Stimulated activated CD8-positive, alpha-beta memory T cell treated with anti-CD3 and anti-CD28 coated beads, Interleukin-12 subunit alpha, Interleukin-12 subunit beta, amount 100 ng/mL, for 4 hours (primary cell): ENCODE results near the gene GPR156.
"Not testable (repeated sequence)": the region's sequence is repeated elsewhere in the genome, so short reads cannot be mapped to it uniquely, and the experiment has no call there.

ENCODE experiments used
- DNase-seq: peaks from one replicate; pipeline ENCODE4 v3.0.0-alpha.2; 2020; ENCODE audit warnings: low read depth

GPR156 gene

GRCh38 chr3:120161902-120162301 is 123.1 kb downstream of the GPR156 start:
- no peak for DNase-seq

GRCh38 chr3:120160050-120160449 is 125.0 kb downstream of the GPR156 start:
- DNase-seq = no peak

GRCh38 chr3:120157681-120158080 is 127.3 kb downstream of the GPR156 start:
- DNase-seq = no peak

GRCh38 chr3:120157113-120157512 is 127.9 kb downstream of the GPR156 start:
- DNase-seq = no peak

GRCh38 chr3:120156699-120157098 is 128.3 kb downstream of the GPR156 start:
- no peak for DNase-seq

- not testable (repeated sequence) for DNase-seq
Measured at GRCh38 chr3:120155694-120156093, 129.3 kb downstream of the GPR156 start.

- DNase-seq = no peak
Measured at GRCh38 chr3:120155108-120155507, 129.9 kb downstream of the GPR156 start.

- DNase-seq = no peak
Measured at GRCh38 chr3:120153294-120153693, 131.7 kb downstream of the GPR156 start.

GRCh38 chr3:120151791-120152190 is 133.2 kb downstream of the GPR156 start:
- DNase-seq = no peak

- DNase-seq = no peak
Measured at GRCh38 chr3:120148187-120148949, 136.7 kb downstream of the GPR156 start.

GRCh38 chr3:120147072-120147871 is 137.8 kb downstream of the GPR156 start:
- peak; percentile 6 for DNase-seq

GRCh38 chr3:120145542-120146285 is 139.3 kb downstream of the GPR156 start:
- no peak for DNase-seq

GRCh38 chr3:120144267-120144666 is 140.8 kb downstream of the GPR156 start:
- DNase-seq = no peak

GRCh38 chr3:120143676-120144075 is 141.3 kb downstream of the GPR156 start:
- DNase-seq = no peak

GRCh38 chr3:120142236-120142635 is 142.8 kb downstream of the GPR156 start:
- DNase-seq = no peak

- no peak for DNase-seq
Measured at GRCh38 chr3:120140098-120140742, 144.8 kb downstream of the GPR156 start.

GRCh38 chr3:120139140-120139539 is 145.9 kb downstream of the GPR156 start:
- no peak for DNase-seq

- DNase-seq = no peak
Measured at GRCh38 chr3:120137548-120137947, 147.5 kb downstream of the GPR156 start.

GRCh38 chr3:120130656-120131055 is 154.4 kb downstream of the GPR156 start:
- no peak for DNase-seq

- no peak for DNase-seq
Measured at GRCh38 chr3:120129718-120130513, 155.1 kb downstream of the GPR156 start.

- no peak for DNase-seq
Measured at GRCh38 chr3:120129051-120129450, 156.0 kb downstream of the GPR156 start.
